Measurements from ENCODE around the gene MS4A10. TPM values are rescaled to one million over a fixed set of nuclear protein-coding genes. Genes with fewer than 3 reads are reported as not detected.
A peak's percentile ranks its signal among the peaks of the same experiment; 100 is the strongest.

Gene MS4A10
- polyA plus RNA-seq, 3 donors, result not detected

GRCh38 chr11:60785806-60786361 is 751 bp downstream of the MS4A10 start:
- H3K9me3 Mint-ChIP-seq, result no peaks in the 10 kb centered on the region
- H3K36me3 Mint-ChIP-seq, result no peaks in the 10 kb centered on the region
- no peaks in the 10 kb centered on the region for H4K20me1 ChIP-seq (ENCODE audit: insufficient read depth, low read length)
- no peak overlapping the region for H2AFZ ChIP-seq (ENCODE audit: insufficient read depth, low read depth, low read length, poor library complexity, severe bottlenecking)
- 82% methylated on average over 8 of the region's 8 CpGs for WGBS (ENCODE audit: insufficient coverage)
- peaks cover 2 to 7% (median 2%) of the 10 kb centered on the region in 3 donors for H3K27me3 Mint-ChIP-seq (ENCODE audit: low read depth in 3 of 3)
- no peaks in the 10 kb centered on the region for H3K27me3 ChIP-seq (ENCODE audit: control insufficient read depth in 2 of 2, insufficient read depth in 2 of 2, low read length in 2 of 2)
- no peak overlapping the region for H3K4me3 ChIP-seq (replicated peaks in 1 of 3; ENCODE audit: low read depth in 2 of 3, low read length in 3 of 3)
- H3K79me2 ChIP-seq (ENCODE audit: insufficient read depth, low read length), result no peaks in the 10 kb centered on the region
- H3K4me1 Mint-ChIP-seq, result no peaks in the 10 kb centered on the region
- H3K9ac ChIP-seq (ENCODE audit: insufficient read depth, low read length, poor library complexity, severe bottlenecking), result no peak overlapping the region
- H3K9me3 ChIP-seq (replicated peaks in 1 of 2; ENCODE audit: control insufficient read depth in 1 of 2, insufficient read depth in 1 of 2, low read length in 2 of 2), result no peaks in the 10 kb centered on the region
- no peak overlapping the region for H3K4me3 Mint-ChIP-seq
- intact Hi-C loops (cut with micrococcal nuclease), result no loop called here
- H3K4me2 ChIP-seq (replicated peaks; ENCODE audit: extremely low read depth, low read length, poor library complexity, severe bottlenecking), result no peak overlapping the region
- TF ChIP-seq, protein P1, sequence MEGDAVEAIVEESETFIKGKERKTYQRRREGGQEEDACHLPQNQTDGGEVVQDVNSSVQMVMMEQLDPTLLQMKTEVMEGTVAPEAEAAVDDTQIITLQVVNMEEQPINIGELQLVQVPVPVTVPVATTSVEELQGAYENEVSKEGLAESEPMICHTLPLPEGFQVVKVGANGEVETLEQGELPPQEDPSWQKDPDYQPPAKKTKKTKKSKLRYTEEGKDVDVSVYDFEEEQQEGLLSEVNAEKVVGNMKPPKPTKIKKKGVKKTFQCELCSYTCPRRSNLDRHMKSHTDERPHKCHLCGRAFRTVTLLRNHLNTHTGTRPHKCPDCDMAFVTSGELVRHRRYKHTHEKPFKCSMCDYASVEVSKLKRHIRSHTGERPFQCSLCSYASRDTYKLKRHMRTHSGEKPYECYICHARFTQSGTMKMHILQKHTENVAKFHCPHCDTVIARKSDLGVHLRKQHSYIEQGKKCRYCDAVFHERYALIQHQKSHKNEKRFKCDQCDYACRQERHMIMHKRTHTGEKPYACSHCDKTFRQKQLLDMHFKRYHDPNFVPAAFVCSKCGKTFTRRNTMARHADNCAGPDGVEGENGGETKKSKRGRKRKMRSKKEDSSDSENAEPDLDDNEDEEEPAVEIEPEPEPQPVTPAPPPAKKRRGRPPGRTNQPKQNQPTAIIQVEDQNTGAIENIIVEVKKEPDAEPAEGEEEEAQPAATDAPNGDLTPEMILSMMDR (IDR thresholded peaks at IDR 0.05), result no peak
- H3K36me3 ChIP-seq (replicated peaks in 1 of 2; ENCODE audit: control insufficient read depth in 1 of 2, insufficient read depth in 2 of 2, low read length in 2 of 2), result no peaks in the 10 kb centered on the region
- H3K4me1 ChIP-seq (ENCODE audit: control insufficient read depth in 1 of 2, insufficient read depth in 2 of 2, low read length in 2 of 2), result no peaks in the 10 kb centered on the region
- H3K27ac Mint-ChIP-seq, result no peak overlapping the region
- DNase-seq, result no peak
- H3K27ac ChIP-seq (ENCODE audit: low read depth in 1 of 2, low read length in 2 of 2), result no peak overlapping the region

DNA sequence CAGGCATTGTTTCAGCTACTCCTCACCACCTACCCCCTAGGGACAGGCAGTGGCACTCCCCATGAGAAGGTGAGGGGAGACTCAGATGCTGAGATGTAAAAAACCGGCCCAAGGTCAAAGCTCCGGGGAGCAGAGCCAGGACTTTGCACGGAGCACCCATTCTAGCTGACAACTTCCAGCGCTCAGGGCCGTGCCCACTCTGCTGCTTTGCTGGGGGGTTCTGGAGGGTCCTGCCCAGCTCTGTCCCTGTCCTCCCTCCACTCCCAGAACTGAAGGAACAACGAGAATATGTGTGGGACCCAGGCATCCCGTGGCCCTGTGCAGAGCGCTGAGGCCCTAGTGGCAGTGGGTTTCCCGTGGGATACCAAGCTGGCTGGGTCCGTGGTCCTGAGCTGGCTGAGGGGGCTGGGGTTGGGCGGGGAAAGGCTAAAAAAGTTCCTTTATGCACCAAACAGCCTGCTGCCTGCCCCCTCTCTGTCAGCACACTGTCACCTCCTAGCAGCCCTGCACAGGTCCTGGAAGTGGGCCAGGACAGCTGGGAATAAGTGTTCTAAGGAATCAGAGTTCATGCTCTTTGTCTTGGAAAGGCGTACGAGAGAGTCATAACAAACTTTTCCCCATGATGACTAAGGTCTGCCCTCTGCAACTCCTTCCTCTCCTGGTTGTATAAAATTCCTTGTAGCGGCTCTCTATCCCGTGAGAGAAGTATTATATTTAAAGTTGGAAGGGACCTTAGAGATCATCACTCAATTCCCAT is 1.9 kb downstream of the MS4A10 start:
- Histone ChIP-seq H2AFZ (ENCODE audit: insufficient read depth, low read depth, low read length, poor library complexity, severe bottlenecking) (no peak overlapping the region), H3K4me2 (replicated peaks; ENCODE audit: extremely low read depth, low read length, poor library complexity, severe bottlenecking) (no peak overlapping the region), H3K4me3 (replicated peaks in 1 of 3; ENCODE audit: low read depth in 2 of 3, low read length in 3 of 3) (no peak overlapping the region), H3K79me2 (ENCODE audit: insufficient read depth, low read length) (no peaks in the 10 kb centered on the region), H3K27ac (ENCODE audit: low read depth in 1 of 2, low read length in 2 of 2) (no peak overlapping the region), H3K27me3 (ENCODE audit: control insufficient read depth in 2 of 2, insufficient read depth in 2 of 2, low read length in 2 of 2) (no peaks in the 10 kb centered on the region), H3K9me3 (replicated peaks in 1 of 2; ENCODE audit: control insufficient read depth in 1 of 2, insufficient read depth in 1 of 2, low read length in 2 of 2) (peaks cover 0 to 4% of the 10 kb centered on the region in 2 donors), H3K4me1 (ENCODE audit: control insufficient read depth in 1 of 2, insufficient read depth in 2 of 2, low read length in 2 of 2) (no peaks in the 10 kb centered on the region), H4K20me1 (ENCODE audit: insufficient read depth, low read length) (no peaks in the 10 kb centered on the region), H3K36me3 (replicated peaks in 1 of 2; ENCODE audit: control insufficient read depth in 1 of 2, insufficient read depth in 2 of 2, low read length in 2 of 2) (no peaks in the 10 kb centered on the region), H3K9ac (ENCODE audit: insufficient read depth, low read length, poor library complexity, severe bottlenecking) (no peak overlapping the region)
- H3K27me3 Mint-ChIP-seq (ENCODE audit: low read depth in 3 of 3), result peaks cover 2 to 7% (median 2%) of the 10 kb centered on the region in 3 donors
- H3K36me3 Mint-ChIP-seq, result no peaks in the 10 kb centered on the region
- 96% methylated on average over 9 of the region's 15 CpGs for WGBS (ENCODE audit: insufficient coverage)
- TF ChIP-seq, protein P1 (IDR thresholded peaks at IDR 0.05), result no peak
- DNase-seq, result no peak
- intact Hi-C loops (cut with micrococcal nuclease), result no loop called here
- no peak overlapping the region for H3K4me3 Mint-ChIP-seq
- no peaks in the 10 kb centered on the region for H3K4me1 Mint-ChIP-seq
- peak overlapping the region in 1 of 7 donors; percentile 34 for H3K27ac Mint-ChIP-seq
- peaks cover 0 to 7% (median 3%) of the 10 kb centered on the region in 7 donors for H3K9me3 Mint-ChIP-seq

All from CD14-positive monocyte (primary cell).